KMS-11 (cell line): ENCODE measurements around the gene SCLT1.

Experiments used
- H2AFZ ChIP-seq: fragments of 200-600 bp; sonication (generic); 2 replicates; pipeline ENCODE4 v1.6.1; 2016; ENCODE audit warnings: antibody characterized with exemption, mixed run types, low read depth
- H3K27ac ChIP-seq: fragments of 200-600 bp; sonication (generic); 2 replicates; pipeline ENCODE4 v1.6.1; 2016; ENCODE audit warnings: mild to moderate bottlenecking, mixed run types
- H3K27me3 ChIP-seq: fragments of 200-600 bp; sonication (generic); 2 replicates; pipeline ENCODE4 v1.6.1; 2017; ENCODE audit warnings: mild to moderate bottlenecking, low read depth, mixed run types, moderate library complexity; ENCODE audit not compliant: insufficient read depth
- H3K36me3 ChIP-seq: fragments of 200-600 bp; sonication (generic); 2 replicates; pipeline ENCODE4 v1.6.1; 2017; ENCODE audit warnings: mild to moderate bottlenecking, mixed run types; ENCODE audit not compliant: insufficient read depth
- H3K4me1 ChIP-seq: fragments of 200-600 bp; sonication (generic); 2 replicates; pipeline ENCODE4 v1.6.1; 2016; ENCODE audit warnings: mild to moderate bottlenecking, low read depth, mixed run types; ENCODE audit not compliant: poor library complexity, severe bottlenecking
- H3K4me2 ChIP-seq: fragments of 200-600 bp; sonication (generic); 2 replicates; pipeline ENCODE4 v1.7.0; 2016; ENCODE audit warnings: mild to moderate bottlenecking, mixed run types
- H3K4me3 ChIP-seq: fragments of 200-600 bp; sonication (generic); IDR thresholded peaks from 2 replicates; pipeline ENCODE4 v1.6.1; 2017; ENCODE audit warnings: low read depth, low read length, mixed read lengths; ENCODE audit not compliant: insufficient read depth
- H3K79me2 ChIP-seq: fragments of 200-600 bp; sonication (generic); 2 replicates; pipeline ENCODE4 v1.6.1; 2016; ENCODE audit warnings: low read depth, mixed run types; ENCODE audit not compliant: insufficient read depth
- H3K9ac ChIP-seq: fragments of 200-600 bp; sonication (generic); 2 replicates; pipeline ENCODE4 v1.6.1; 2016; ENCODE audit warnings: mild to moderate bottlenecking, mixed run types
- H4K20me1 ChIP-seq: fragments of 200-600 bp; sonication (generic); 2 replicates; pipeline ENCODE4 v1.6.1; 2016; ENCODE audit warnings: mild to moderate bottlenecking, mixed run types; ENCODE audit not compliant: insufficient read depth
- TF ChIP-seq, protein P1 (sequence below): fragments of 200-600 bp; sonication (generic); conservative IDR thresholded peaks from 2 replicates; pipeline ENCODE4 v1.6.1; 2017; ENCODE audit warnings: low read depth, mild to moderate bottlenecking, antibody characterized with exemption, low read length, moderate library complexity, mixed read lengths

The SCLT1 gene

DNA sequence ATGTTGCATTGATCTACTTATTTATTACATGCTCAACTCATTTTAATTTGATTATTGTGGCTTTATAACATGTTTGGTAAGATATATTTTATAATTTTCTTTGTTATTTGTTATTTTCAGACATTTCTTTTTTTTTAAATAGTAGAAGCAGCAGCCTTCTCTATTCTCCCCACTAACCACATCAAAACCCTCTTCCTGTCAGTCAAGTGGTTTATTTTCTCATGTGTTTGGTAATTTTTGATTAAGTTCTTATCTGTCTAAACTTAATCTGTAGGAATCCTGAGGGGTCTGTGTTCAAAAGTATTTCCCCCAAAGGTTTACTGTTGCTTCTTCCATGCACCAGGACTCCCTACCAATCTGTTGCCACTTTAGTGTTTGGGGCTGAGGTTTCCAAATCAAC is 131.9 kb downstream of the SCLT1 start:
- Histone ChIP-seq H3K27ac (no peak overlapping the region), H3K4me2 (no peak overlapping the region), H3K4me3 (no peak overlapping the region), H2AFZ (no peak overlapping the region), H3K36me3 (no peaks in the 10 kb centered on the region), H3K4me1 (no peaks in the 10 kb centered on the region), H4K20me1 (no peaks in the 10 kb centered on the region), H3K79me2 (no peaks in the 10 kb centered on the region), H3K9ac (no peak overlapping the region), H3K27me3 (no peaks in the 10 kb centered on the region)
- TF ChIP-seq, protein P1, sequence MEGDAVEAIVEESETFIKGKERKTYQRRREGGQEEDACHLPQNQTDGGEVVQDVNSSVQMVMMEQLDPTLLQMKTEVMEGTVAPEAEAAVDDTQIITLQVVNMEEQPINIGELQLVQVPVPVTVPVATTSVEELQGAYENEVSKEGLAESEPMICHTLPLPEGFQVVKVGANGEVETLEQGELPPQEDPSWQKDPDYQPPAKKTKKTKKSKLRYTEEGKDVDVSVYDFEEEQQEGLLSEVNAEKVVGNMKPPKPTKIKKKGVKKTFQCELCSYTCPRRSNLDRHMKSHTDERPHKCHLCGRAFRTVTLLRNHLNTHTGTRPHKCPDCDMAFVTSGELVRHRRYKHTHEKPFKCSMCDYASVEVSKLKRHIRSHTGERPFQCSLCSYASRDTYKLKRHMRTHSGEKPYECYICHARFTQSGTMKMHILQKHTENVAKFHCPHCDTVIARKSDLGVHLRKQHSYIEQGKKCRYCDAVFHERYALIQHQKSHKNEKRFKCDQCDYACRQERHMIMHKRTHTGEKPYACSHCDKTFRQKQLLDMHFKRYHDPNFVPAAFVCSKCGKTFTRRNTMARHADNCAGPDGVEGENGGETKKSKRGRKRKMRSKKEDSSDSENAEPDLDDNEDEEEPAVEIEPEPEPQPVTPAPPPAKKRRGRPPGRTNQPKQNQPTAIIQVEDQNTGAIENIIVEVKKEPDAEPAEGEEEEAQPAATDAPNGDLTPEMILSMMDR = no peak

DNA sequence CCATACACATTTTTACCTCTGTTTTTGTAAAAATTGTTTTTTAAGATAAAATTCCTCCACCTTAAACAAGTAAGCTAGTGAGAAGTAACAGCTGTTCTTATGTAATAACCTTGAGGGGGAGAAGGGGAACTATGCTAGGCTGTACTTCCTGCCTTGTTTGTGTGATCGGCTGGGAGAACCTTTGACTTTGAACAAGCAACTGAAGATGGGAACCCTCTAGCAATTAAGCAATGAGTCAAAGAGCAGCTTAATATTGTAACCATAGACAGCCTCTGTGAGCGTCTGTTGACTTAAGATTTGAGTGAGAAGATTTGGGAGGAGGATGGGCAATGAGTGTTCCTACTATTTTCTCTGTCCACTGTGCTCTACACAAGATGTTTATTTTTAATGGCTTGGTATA is 135.1 kb downstream of the SCLT1 start:
- no peak overlapping the region for H3K27ac ChIP-seq

DNA sequence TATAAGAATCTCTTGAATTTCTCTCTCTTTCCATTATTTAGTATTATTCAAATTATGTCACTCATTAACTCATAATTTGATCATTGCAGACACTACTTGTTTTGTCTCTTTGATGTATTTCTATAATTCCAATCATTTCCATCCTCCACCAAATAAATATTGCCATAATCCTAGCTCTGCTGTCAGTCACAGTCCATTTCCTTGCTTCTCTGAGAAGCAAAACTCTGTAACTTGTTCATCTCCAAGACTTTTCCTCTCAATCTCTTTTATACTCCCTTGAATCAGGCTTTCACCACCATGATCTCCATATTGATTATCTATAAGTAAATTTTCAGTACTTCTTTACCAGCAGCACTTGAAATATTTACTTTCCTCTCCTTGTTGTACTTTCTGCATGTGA is 135.9 kb downstream of the SCLT1 start:
- no peak overlapping the region for H3K27ac ChIP-seq
- H3K9ac ChIP-seq = no peak overlapping the region
- no peaks in the 10 kb centered on the region for H3K27me3 ChIP-seq
- no peaks in the 10 kb centered on the region for H4K20me1 ChIP-seq
- no peak overlapping the region for H3K4me3 ChIP-seq
- no peaks in the 10 kb centered on the region for H3K36me3 ChIP-seq
- no peak overlapping the region for H3K4me2 ChIP-seq
- TF ChIP-seq, protein P1 = no peak
- H3K4me1 ChIP-seq = no peaks in the 10 kb centered on the region
- H2AFZ ChIP-seq = no peak overlapping the region
- H3K79me2 ChIP-seq = no peaks in the 10 kb centered on the region

More for the DNA sequence above, 135.1 kb downstream of the SCLT1 start:
- TF ChIP-seq, protein P1 = no peak
- Histone ChIP-seq H3K4me2 (no peak overlapping the region), H3K36me3 (no peaks in the 10 kb centered on the region), H3K4me1 (no peaks in the 10 kb centered on the region), H4K20me1 (no peaks in the 10 kb centered on the region), H3K9ac (no peak overlapping the region), H3K79me2 (no peaks in the 10 kb centered on the region), H2AFZ (no peak overlapping the region), H3K4me3 (no peak overlapping the region), H3K27me3 (no peaks in the 10 kb centered on the region)

DNA sequence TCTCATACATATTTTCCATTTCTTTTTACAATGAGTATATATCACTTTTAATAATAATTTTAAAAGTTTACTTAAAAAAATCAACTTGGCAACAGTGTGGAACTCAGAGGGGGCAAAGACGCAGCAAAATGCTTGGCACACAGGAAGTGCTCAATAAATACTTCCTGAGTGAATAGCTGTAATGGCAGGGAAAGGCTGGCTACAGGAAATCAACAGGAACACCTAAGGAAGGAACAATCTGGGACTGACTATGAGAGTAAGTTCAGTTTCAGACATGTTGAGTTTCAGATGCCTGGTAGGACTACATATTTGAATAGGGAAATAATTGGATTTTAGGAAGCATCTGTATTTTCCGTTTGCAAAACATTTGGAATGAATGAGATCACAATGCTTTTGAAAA is 137.6 kb downstream of the SCLT1 start:
- H3K4me2 ChIP-seq = no peak overlapping the region
- no peak overlapping the region for H3K27ac ChIP-seq
- no peak overlapping the region for H2AFZ ChIP-seq
- no peaks in the 10 kb centered on the region for H3K4me1 ChIP-seq
- TF ChIP-seq, protein P1 = no peak
- no peak overlapping the region for H3K4me3 ChIP-seq
- no peaks in the 10 kb centered on the region for H3K27me3 ChIP-seq
- no peaks in the 10 kb centered on the region for H3K79me2 ChIP-seq
- H3K9ac ChIP-seq = no peak overlapping the region
- no peaks in the 10 kb centered on the region for H3K36me3 ChIP-seq
- H4K20me1 ChIP-seq = no peaks in the 10 kb centered on the region

DNA sequence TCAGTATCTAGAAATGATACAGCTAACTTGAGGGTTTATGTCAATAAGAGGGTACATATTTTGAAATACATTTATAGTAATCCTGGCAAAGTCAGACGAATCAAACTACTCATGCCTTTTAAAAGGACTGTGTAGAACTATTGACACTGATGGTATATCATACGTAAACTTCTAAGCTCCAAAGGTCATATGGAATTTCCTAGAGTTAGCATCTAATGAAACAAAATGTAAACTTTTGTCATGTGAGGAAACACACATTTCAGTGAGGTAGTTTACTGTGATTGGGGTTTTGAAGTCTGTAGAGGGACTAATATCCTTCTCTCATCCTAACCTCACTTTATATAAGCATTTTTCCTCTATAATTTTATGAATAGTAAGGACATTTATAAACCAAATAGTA is 138.4 kb downstream of the SCLT1 start:
- Histone ChIP-seq H4K20me1 (no peaks in the 10 kb centered on the region), H3K27me3 (no peaks in the 10 kb centered on the region), H3K27ac (no peak overlapping the region), H3K4me2 (no peak overlapping the region), H3K36me3 (no peaks in the 10 kb centered on the region), H3K9ac (no peak overlapping the region), H2AFZ (no peak overlapping the region), H3K4me1 (no peaks in the 10 kb centered on the region), H3K4me3 (no peak overlapping the region), H3K79me2 (no peaks in the 10 kb centered on the region)
- TF ChIP-seq, protein P1 = no peak
